PC-9 (cell line): Measurements from ENCODE around the gene OR1L8. TPM values are rescaled to one million over a fixed set of nuclear protein-coding genes. Genes with fewer than 3 reads are reported as not detected.

Source experiments
- BruUV-seq: library from RNA; stranded (reverse); fragments of 400-500 nt; replicated peaks from 2 replicates; lab custom pipeline; 2021; lab: Mats Ljungman, UMichigan
- CTCF ChIA-PET: fragments of 300-600 bp; sonication (Branson Sonifier 250); formaldehyde crosslinking; loops from one replicate; lab custom pipeline; 2022; ENCODE audit warnings: antibody characterized with exemption; lab: Charles Lee
- POLR2A ChIA-PET: fragments of 300-600 bp; sonication (Branson Sonifier 250); formaldehyde crosslinking; loops from one replicate; lab custom pipeline; 2022; ENCODE audit warnings: antibody characterized with exemption; ENCODE audit not compliant: unreplicated experiment; lab: Charles Lee
- DNase-seq, 2 experiments: peaks; one replicate each; pipeline versions ENCODE4 v3.0.0 to v3.0.0-alpha.2; 2015 to 2022; ENCODE audit warnings: mixed read lengths in 1 of 2
- H2AFZ ChIP-seq: fragments of 200-600 bp; sonication (generic); 2 replicates; pipeline ENCODE4 v1.8.1; 2017; ENCODE audit warnings: antibody characterized with exemption
- H3F3A ChIP-seq: fragments of 200-600 bp; sonication (generic); 2 replicates; pipeline ENCODE4 v1.8.1; 2017; ENCODE audit warnings: antibody characterized with exemption, mild to moderate bottlenecking, low read depth; ENCODE audit not compliant: insufficient read depth
- H3K27ac ChIP-seq: fragments of 200-600 bp; sonication (generic); 2 replicates; pipeline ENCODE4 v1.6.1; 2016; ENCODE audit warnings: mixed run types
- H3K27me3 ChIP-seq: fragments of 200-600 bp; sonication (generic); 2 replicates; pipeline ENCODE4 v1.6.1; 2016; ENCODE audit warnings: low read depth, mixed run types; ENCODE audit not compliant: insufficient read depth
- H3K36me3 ChIP-seq: fragments of 200-600 bp; sonication (generic); 2 replicates; pipeline ENCODE4 v1.6.1; 2016; ENCODE audit warnings: low read depth, mixed run types
- H3K4me1 ChIP-seq: fragments of 200-600 bp; sonication (generic); replicated peaks from 2 replicates; pipeline ENCODE4 v1.6.1; 2016; ENCODE audit warnings: mixed run types; ENCODE audit not compliant: insufficient read depth
- H3K4me2 ChIP-seq: fragments of 200-600 bp; sonication (generic); 2 replicates; pipeline ENCODE4 v1.6.1; 2017; ENCODE audit warnings: mixed run types
- H3K4me3 ChIP-seq: fragments of 200-600 bp; sonication (generic); 2 replicates; pipeline ENCODE4 v1.6.1; 2016; ENCODE audit warnings: mixed run types
- H3K79me2 ChIP-seq: fragments of 200-600 bp; sonication (generic); 2 replicates; pipeline ENCODE4 v1.6.1; 2017; ENCODE audit warnings: low read depth, mixed run types
- H3K9me2 ChIP-seq: fragments of 200-600 bp; sonication (generic); 2 replicates; pipeline ENCODE4 v1.8.1; 2017; ENCODE audit warnings: mild to moderate bottlenecking; ENCODE audit not compliant: insufficient read depth
- H3K9me3 ChIP-seq: fragments of 200-600 bp; sonication (generic); 2 replicates; pipeline ENCODE4 v1.8.1; 2016; ENCODE audit warnings: low read depth; ENCODE audit not compliant: insufficient read depth
- H4K20me1 ChIP-seq: fragments of 200-600 bp; sonication (generic); 2 replicates; pipeline ENCODE4 v1.8.1; 2017; ENCODE audit not compliant: insufficient read depth
- CTCF ChIP-seq: fragments of 200-600 bp; sonication (generic); conservative IDR thresholded peaks from 2 replicates; pipeline ENCODE4 v1.6.1; 2017; ENCODE audit warnings: mixed run types, antibody characterized with exemption, mild to moderate bottlenecking, moderate library complexity
- EZH2 ChIP-seq: fragments of 200-600 bp; sonication (generic); IDR thresholded peaks from 2 replicates; pipeline ENCODE4 v1.8.0; 2017; ENCODE audit warnings: antibody characterized with exemption, low read depth
- intact Hi-C: fragments of 100-400 bp; cut with micrococcal nuclease; formaldehyde crosslinking; loops from one replicate; pipeline ENCODE4 v1.10.0; 2022; ENCODE audit not compliant: unreplicated experiment
- total RNA-seq: library from RNA; stranded (reverse); gene quantifications from 2 replicates; pipeline ENCODE4 v1.2.3, GENCODE V29; 2021

Gene OR1L8
- total RNA-seq, 1 experiment from 2014 or later: not detected

GRCh38 chr9:122552812-122553211 lies 30.4 kb downstream of the OR1L8 start, which contains the start of gene OR1N2:
Gene OR1N2, plus strand, starts transcription at chr9:122553112. Its CDS starts 100 bp downstream, at chr9:122553212.
- Histone ChIP-seq H3K4me2 (no peak within 1 kb of the TSS), H3K4me1 (no peaks in the 10 kb centered on the region), H3K27ac (no peak within 1 kb of the TSS), H3K9me3 (no peaks in the 10 kb centered on the region), H3K36me3 (no peaks in the 10 kb centered on the region), H3F3A (no peaks in the 10 kb centered on the region), H2AFZ (no peak within 1 kb of the TSS), H3K9me2 (no peaks in the 10 kb centered on the region), H3K79me2 (no peaks in the 10 kb centered on the region), H3K27me3 (peaks cover 23% of the 10 kb centered on the region; the same call in 1 of the 2 replicates), H3K4me3 (no peak within 1 kb of the TSS), H4K20me1 (no peaks in the 10 kb centered on the region)
- no TSS peak for BruUV-seq
- TF ChIP-seq CTCF (no peak), EZH2 (no peak)
- intact Hi-C loops: no loop called here
- ChIA-PET POLR2A (no interaction called here), CTCF (no interaction called here)
- DNase-seq: no peak

GRCh38 chr9:122551371-122551770 lies 31.8 kb downstream of the OR1L8 start:
- no peak for DNase-seq
- Histone ChIP-seq H3K4me1 (no peaks in the 10 kb centered on the region), H3K27me3 (peaks cover 23% of the 10 kb centered on the region; the same call in 1 of the 2 replicates), H3F3A (no peaks in the 10 kb centered on the region), H2AFZ (no peak overlapping the region), H4K20me1 (no peaks in the 10 kb centered on the region), H3K4me2 (no peak overlapping the region), H3K4me3 (no peak overlapping the region), H3K79me2 (no peaks in the 10 kb centered on the region), H3K36me3 (no peaks in the 10 kb centered on the region), H3K9me2 (no peaks in the 10 kb centered on the region), H3K27ac (no peak overlapping the region), H3K9me3 (no peaks in the 10 kb centered on the region)
- BruUV-seq: no TSS peak
- ChIA-PET CTCF (no interaction called here), POLR2A (no interaction called here)
- no peak for TF ChIP-seq CTCF
- TF ChIP-seq EZH2: no peak
- intact Hi-C loops: no loop called here

- H3K27me3 ChIP-seq: peaks cover 19% of the 10 kb centered on the region
- CTCF ChIA-PET: no interaction called here
- H2AFZ ChIP-seq: no peak overlapping the region
- H3K4me3 ChIP-seq: no peak overlapping the region
- TF ChIP-seq EZH2: no peak
- no peak for TF ChIP-seq CTCF
- intact Hi-C loops: no loop called here
- no peaks in the 10 kb centered on the region for H3K4me1 ChIP-seq
- H3K79me2 ChIP-seq: no peaks in the 10 kb centered on the region
- H3K9me3 ChIP-seq: no peaks in the 10 kb centered on the region
- H3K27ac ChIP-seq: no peak overlapping the region
- H3K9me2 ChIP-seq: no peaks in the 10 kb centered on the region
- BruUV-seq: no TSS peak
- POLR2A ChIA-PET: no interaction called here
- H3K36me3 ChIP-seq: no peaks in the 10 kb centered on the region
- H3K4me2 ChIP-seq: peak overlapping the region; percentile 27; the same call in 1 of the 2 replicates
- no peak for DNase-seq
- H4K20me1 ChIP-seq: no peaks in the 10 kb centered on the region
- H3F3A ChIP-seq: no peaks in the 10 kb centered on the region
These were observed 37.0 kb downstream of the OR1L8 start for GRCh38 chr9:122546196-122546595.
